Panc1 (cell line): ENCODE results near the gene OTOGL. TPM values are rescaled to one million over a fixed set of nuclear protein-coding genes. Genes with fewer than 3 reads are reported as not detected.

Source experiments
- ATAC-seq: fragments of 200-7000 bp; cut with Tn5 transposase; 2 replicates; pipeline ENCODE4 v1.9.1; 2020; ENCODE audit warnings: mild to moderate bottlenecking, moderate library complexity
- BruUV-seq: library from RNA; stranded (reverse); fragments of 400-500 nt; replicated peaks from 2 replicates; lab custom pipeline; 2021; lab: Mats Ljungman, UMichigan
- CTCF ChIA-PET: fragments of 300-600 bp; sonication (Branson Sonifier 250); formaldehyde crosslinking; loops from one replicate; lab custom pipeline; 2022; ENCODE audit warnings: antibody characterized with exemption; lab: Charles Lee
- POLR2A ChIA-PET: fragments of 300-600 bp; sonication (Branson Sonifier 250); formaldehyde crosslinking; loops from one replicate; lab custom pipeline; 2022; ENCODE audit warnings: antibody characterized with exemption; lab: Charles Lee
- DNase-seq: peaks from one replicate; pipeline ENCODE4 v3.0.0-alpha.2; 2010; ENCODE audit warnings: low read depth, low spot score
- H3K27ac ChIP-seq: 2 replicates; pipeline ENCODE4 v1.5.1; 2011; ENCODE audit warnings: mild to moderate bottlenecking, low read length, inconsistent platforms
- H3K27me3 ChIP-seq: fragments of 200-500 bp; sonication (Bioruptor generic); 2 replicates; pipeline ENCODE4 v1.6.0; 2014; ENCODE audit warnings: low read length, inconsistent platforms; ENCODE audit not compliant: control insufficient read depth, insufficient read depth
- H3K36me3 ChIP-seq: fragments of 200-500 bp; sonication (Bioruptor generic); 2 replicates; pipeline ENCODE4 v1.5.1; 2014; ENCODE audit warnings: inconsistent platforms, mild to moderate bottlenecking, low read length, moderate library complexity; ENCODE audit not compliant: control insufficient read depth, insufficient read depth
- H3K4me1 ChIP-seq: 2 replicates; pipeline ENCODE4 v1.5.1; 2011; ENCODE audit warnings: inconsistent platforms, mild to moderate bottlenecking, low read length, moderate library complexity; ENCODE audit not compliant: control insufficient read depth, insufficient read depth
- H3K4me3 ChIP-seq, 2 experiments: 2 replicates each; pipeline ENCODE4 v1.5.1; 2011 to 2012; ENCODE audit warnings: low read depth in 2 of 2, low read length in 2 of 2, mild to moderate bottlenecking in 2 of 2, inconsistent platforms in 1 of 2, moderate library complexity in 1 of 2
- H3K9me3 ChIP-seq: fragments of 200-500 bp; sonication (Bioruptor generic); 2 replicates; pipeline ENCODE4 v1.5.1; 2014; ENCODE audit warnings: low read depth, mild to moderate bottlenecking, inconsistent platforms, low read length, moderate library complexity; ENCODE audit not compliant: control insufficient read depth, insufficient read depth
- CTCF ChIP-seq: fragments of 450-650 bp; IDR thresholded peaks from 2 replicates; pipeline ENCODE4 v1.5.1; 2017; ENCODE audit warnings: mild to moderate bottlenecking
- POLR2AphosphoS5 ChIP-seq: IDR thresholded peaks from 2 replicates; pipeline ENCODE4 v1.6.1; 2012; ENCODE audit warnings: mild to moderate bottlenecking, low read depth, low read length, moderate library complexity
- REST ChIP-seq, 2 experiments: IDR thresholded peaks; 2 replicates each; pipeline ENCODE4 v1.6.1; 2011 to 2012; ENCODE audit warnings: low read depth in 2 of 2, control low read depth in 1 of 2, low read length in 1 of 2, mild to moderate bottlenecking in 1 of 2, moderate library complexity in 1 of 2; ENCODE audit not compliant: insufficient read depth in 1 of 2
- SIN3A ChIP-seq: IDR thresholded peaks from 2 replicates; pipeline ENCODE4 v1.6.1; 2012; ENCODE audit warnings: low read depth, mild to moderate bottlenecking, low read length, moderate library complexity, borderline replicate concordance; ENCODE audit not compliant: insufficient read depth
- TCF7L2 ChIP-seq: IDR thresholded peaks from 2 replicates; pipeline ENCODE4 v1.6.1; 2011; ENCODE audit warnings: mild to moderate bottlenecking, low read depth, low read length, inconsistent platforms
- in situ Hi-C: cut with HindIII; loops from 2 replicates; pipeline ENCODE4 v1.10.0; 2016; ENCODE audit warnings: low sequenced_read_pairs, low pct_unique_long_range_greater_than_20kb
- intact Hi-C: fragments of 100-400 bp; cut with micrococcal nuclease; formaldehyde crosslinking; loops from one replicate; pipeline ENCODE4 v1.10.0; 2022; ENCODE audit not compliant: unreplicated experiment
- total RNA-seq: library from RNA; stranded (reverse); gene quantifications from one replicate; pipeline ENCODE4 v1.2.1, GENCODE V29; 2021; ENCODE audit not compliant: unreplicated experiment

Gene OTOGL
- total RNA-seq, 1 experiment from 2014 or later: not detected

- no TSS peak for BruUV-seq
- ChIA-PET POLR2A (no interaction called here), CTCF (no interaction called here)
- intact Hi-C loops (no loop called here), in situ Hi-C loops (no loop called here)
- H3K4me3 ChIP-seq: no peak overlapping the region
- TF ChIP-seq SIN3A (no peak), POLR2AphosphoS5 (no peak), TCF7L2 (no peak)
- no peak for ATAC-seq
- no peak overlapping the region for H3K27ac ChIP-seq
- no peaks in the 10 kb centered on the region for H3K4me1 ChIP-seq
- DNase-seq: no peak
- no peaks in the 10 kb centered on the region for H3K9me3 ChIP-seq
- H3K27me3 ChIP-seq: no peaks in the 10 kb centered on the region
- no peaks in the 10 kb centered on the region for H3K36me3 ChIP-seq
Observed at GRCh38 chr12:80157645-80158044, 58.3 kb downstream of the OTOGL start.

GRCh38 chr12:80161612-80162011 lies 62.3 kb downstream of the OTOGL start:
- intact Hi-C loops: no loop called here
- POLR2A ChIA-PET: no interaction called here

More at GRCh38 chr12:80161612-80162011, 62.3 kb downstream of the OTOGL start:
- Histone ChIP-seq H3K9me3 (no peaks in the 10 kb centered on the region), H3K27ac (no peak overlapping the region), H3K4me1 (no peaks in the 10 kb centered on the region), H3K36me3 (no peaks in the 10 kb centered on the region), H3K27me3 (no peaks in the 10 kb centered on the region), H3K4me3 (no peak overlapping the region)
- CTCF ChIA-PET: no interaction called here
- ATAC-seq: no peak
- in situ Hi-C loops: no loop called here
- no TSS peak for BruUV-seq
- no peak for TF ChIP-seq REST (IDR thresholded peaks at IDR 0.05; ENCODE audit: insufficient read depth in 1 of 2, low read depth in 2 of 2, low read length in 1 of 2)
- TF ChIP-seq TCF7L2: no peak
- TF ChIP-seq POLR2AphosphoS5: no peak
- TF ChIP-seq CTCF: no peak
- no peak for TF ChIP-seq SIN3A
- no peak for DNase-seq
